WTC11 (cell line): Measurements from ENCODE around the gene STK32C. TPM values are rescaled to one million over a fixed set of nuclear protein-coding genes. Genes with fewer than 3 reads are reported as not detected.
A peak's percentile ranks its signal among the peaks of the same experiment; 100 is the strongest.

ENCODE experiments used
- ATAC-seq: fragments of 200-7000 bp; cut with Tn5 transposase; 2 replicates; pipeline ENCODE4 v1.10.0; 2021; ENCODE audit warnings: mild to moderate bottlenecking, moderate library complexity
- CTCF ChIA-PET: fragments of 300-600 bp; sonication (Branson Sonifier 250); formaldehyde crosslinking; loops from one replicate; lab custom pipeline; 2021; ENCODE audit warnings: antibody characterized with exemption; lab: Charles Lee
- POLR2A ChIA-PET: fragments of 350-600 bp; sonication (Branson Sonifier 250); formaldehyde crosslinking; loops from one replicate; lab custom pipeline; 2021; ENCODE audit warnings: antibody characterized with exemption; lab: Charles Lee
- DNase-seq: peaks from one replicate; pipeline ENCODE4 v3.0.0; 2021; ENCODE audit warnings: low spot score
- H3K27ac Mint-ChIP-seq: 2 replicates; pipeline ENCODE4 v1.8.0; 2021; ENCODE audit warnings: mixed read lengths
- H3K27me3 Mint-ChIP-seq: 2 replicates; pipeline ENCODE4 v1.8.0; 2021; ENCODE audit warnings: low read depth, mild to moderate bottlenecking, moderate library complexity, mixed read lengths
- H3K36me3 Mint-ChIP-seq: 2 replicates; pipeline ENCODE4 v1.8.0; 2021; ENCODE audit warnings: mixed read lengths
- H3K4me1 Mint-ChIP-seq: 2 replicates; pipeline ENCODE4 v1.8.0; 2022; ENCODE audit warnings: mixed read lengths
- H3K4me3 Mint-ChIP-seq: 2 replicates; pipeline ENCODE4 v1.8.0; 2021; ENCODE audit warnings: mild to moderate bottlenecking, moderate library complexity, mixed read lengths
- H3K9me3 Mint-ChIP-seq: 2 replicates; pipeline ENCODE4 v1.8.0; 2021; ENCODE audit warnings: mixed read lengths
- ARID4B ChIP-seq: sonication (generic); formaldehyde crosslinking; IDR thresholded peaks from 2 replicates; pipeline ENCODE4 v1.8.0; 2023; ENCODE audit warnings: missing genetic modification reagents, mild to moderate bottlenecking, borderline replicate concordance
- ATF3 ChIP-seq: sonication (generic); formaldehyde crosslinking; conservative IDR thresholded peaks from 2 replicates; pipeline ENCODE4 v1.8.1; 2022; ENCODE audit warnings: mild to moderate bottlenecking, missing genetic modification reagents
- ATF6 ChIP-seq: sonication (generic); formaldehyde crosslinking; IDR thresholded peaks from 2 replicates; pipeline ENCODE4 v1.8.1; 2023; ENCODE audit warnings: mild to moderate bottlenecking, missing genetic modification reagents
- CBFB ChIP-seq: sonication (generic); formaldehyde crosslinking; IDR thresholded peaks from 2 replicates; pipeline ENCODE4 v1.8.1; 2022; ENCODE audit warnings: mild to moderate bottlenecking, low read depth, missing genetic modification reagents
- CREM ChIP-seq: sonication (generic); formaldehyde crosslinking; IDR thresholded peaks from 2 replicates; pipeline ENCODE4 v1.8.1; 2022; ENCODE audit warnings: mild to moderate bottlenecking, missing genetic modification reagents, moderate library complexity
- ELF4 ChIP-seq: sonication (generic); formaldehyde crosslinking; IDR thresholded peaks from 2 replicates; pipeline ENCODE4 v1.8.1; 2022; ENCODE audit warnings: low read depth, mild to moderate bottlenecking, moderate library complexity, missing genetic modification reagents
- ETV6 ChIP-seq: sonication (generic); formaldehyde crosslinking; IDR thresholded peaks from 2 replicates; pipeline ENCODE4 v1.8.1; 2022; ENCODE audit warnings: mild to moderate bottlenecking, missing genetic modification reagents
- GRHL2 ChIP-seq: fragments of 250-450 bp; sonication (Bioruptor Pico); IDR thresholded peaks from 2 replicates; pipeline ENCODE4 v1.8.0; 2022; ENCODE audit warnings: mild to moderate bottlenecking, moderate library complexity; ENCODE audit not compliant: insufficient replicate concordance, severe bottlenecking
- MAX ChIP-seq: sonication (generic); formaldehyde crosslinking; IDR thresholded peaks from 2 replicates; pipeline ENCODE4 v1.8.0; 2022; ENCODE audit warnings: mild to moderate bottlenecking, missing genetic modification reagents
- NFYB ChIP-seq: sonication (generic); formaldehyde crosslinking; conservative IDR thresholded peaks from 2 replicates; pipeline ENCODE4 v1.8.0; 2022; ENCODE audit warnings: low read depth, missing genetic modification reagents
- NR1H2 ChIP-seq: sonication (generic); formaldehyde crosslinking; IDR thresholded peaks from 2 replicates; pipeline ENCODE4 v1.9.0; 2021; ENCODE audit warnings: mild to moderate bottlenecking, moderate library complexity, missing genetic modification reagents
- PREB ChIP-seq: sonication (generic); formaldehyde crosslinking; IDR thresholded peaks from 2 replicates; pipeline ENCODE4 v1.8.1; 2022; ENCODE audit warnings: mild to moderate bottlenecking, missing genetic modification reagents, moderate library complexity, borderline replicate concordance
- SMAD4 ChIP-seq: sonication (generic); formaldehyde crosslinking; IDR thresholded peaks from 2 replicates; pipeline ENCODE4 v1.8.0; 2022; ENCODE audit warnings: mild to moderate bottlenecking, missing genetic modification reagents
- SP1 ChIP-seq: sonication (generic); formaldehyde crosslinking; conservative IDR thresholded peaks from 2 replicates; pipeline ENCODE4 v1.8.1; 2022; ENCODE audit warnings: missing genetic modification reagents
- ZBTB21 ChIP-seq: sonication (generic); formaldehyde crosslinking; IDR thresholded peaks from 2 replicates; pipeline ENCODE4 v1.8.1; 2023; ENCODE audit warnings: mild to moderate bottlenecking, missing genetic modification reagents, borderline replicate concordance
- ZNF219 ChIP-seq: sonication (generic); formaldehyde crosslinking; IDR thresholded peaks from 2 replicates; pipeline ENCODE4 v1.8.0; 2023; ENCODE audit warnings: missing genetic modification reagents, mild to moderate bottlenecking, borderline replicate concordance
- ZNF425 ChIP-seq: fragments of 250-450 bp; sonication (Bioruptor Pico); conservative IDR thresholded peaks from 2 replicates; pipeline ENCODE4 v1.9.0; 2021; ENCODE audit warnings: mild to moderate bottlenecking
- ZSCAN18 ChIP-seq: fragments of 250-450 bp; sonication (Bioruptor Pico); IDR thresholded peaks from 2 replicates; pipeline ENCODE4 v2.1.2; 2022; ENCODE audit warnings: mild to moderate bottlenecking, moderate library complexity
- total RNA-seq: library from RNA; stranded (reverse); gene quantifications from 3 replicates; pipeline ENCODE4 v1.2.3, GENCODE V29; 2021

STK32C gene
- total RNA-seq, 1 experiment from 2014 or later = 20.7 TPM

GRCh38 chr10:132236161-132236560 is 71.6 kb downstream of the STK32C start:
- H3K4me3 Mint-ChIP-seq = no peak overlapping the region
- TF ChIP-seq SP1 (CRISPR knock-in tag) = no peak
- TF ChIP-seq ELF4 = 0 out of 2 replicates have a peak, but pooled peaks have one; percentile 30
- no peak overlapping the region for H3K27ac Mint-ChIP-seq
- H3K9me3 Mint-ChIP-seq = no peaks in the 10 kb centered on the region
- H3K4me1 Mint-ChIP-seq = no peaks in the 10 kb centered on the region
- POLR2A ChIA-PET = no interaction called here
- CTCF ChIA-PET = no interaction called here
- ATAC-seq (no peak), DNase-seq (no peak)
- H3K27me3 Mint-ChIP-seq = no peaks in the 10 kb centered on the region
- H3K36me3 Mint-ChIP-seq = no peaks in the 10 kb centered on the region

- TF ChIP-seq PREB (no peak), ZSCAN18 (CRISPR knock-in tag) (no peak), GRHL2 (CRISPR knock-in tag) (no peak), ETV6 (CRISPR knock-in tag) (no peak), CBFB (CRISPR knock-in tag) (no peak), ATF3 (no peak)
- DNase-seq = no peak
- ATAC-seq = no peak
- no peak overlapping the region for H3K27ac Mint-ChIP-seq
- ChIA-PET POLR2A (no interaction called here), CTCF (interaction anchor here (0.6 to 2.1 kb wide), 2 partner anchors 126 to 444 kb away, joined by 3 to 9 read pairs; no protein-coding TSS in a partner anchor)
- H3K4me1 Mint-ChIP-seq = peaks cover under 1% of the 10 kb centered on the region
- H3K36me3 Mint-ChIP-seq = no peaks in the 10 kb centered on the region
- H3K9me3 Mint-ChIP-seq = no peaks in the 10 kb centered on the region
- no peak overlapping the region for H3K4me3 Mint-ChIP-seq
- H3K27me3 Mint-ChIP-seq = no peaks in the 10 kb centered on the region
Observed at GRCh38 chr10:132234860-132235259, 72.9 kb downstream of the STK32C start.

GRCh38 chr10:132233501-132234085 is 74.2 kb downstream of the STK32C start:
- no peak overlapping the region for H3K4me3 Mint-ChIP-seq
- no peak for TF ChIP-seq NFYB (CRISPR knock-in tag)
- no peak for TF ChIP-seq ZNF425 (CRISPR knock-in tag)
- TF ChIP-seq ZBTB21 = no peak
- no peak for TF ChIP-seq SMAD4 (CRISPR knock-in tag)
- TF ChIP-seq SP1 (CRISPR knock-in tag) = no peak
- no peak for TF ChIP-seq MAX
- TF ChIP-seq ATF6 (CRISPR knock-in tag) = no peak
- no peak for TF ChIP-seq ZNF219 (CRISPR knock-in tag)
- no peak for TF ChIP-seq ARID4B (CRISPR knock-in tag)
- TF ChIP-seq NR1H2 (CRISPR knock-in tag) = no peak
- no peak for TF ChIP-seq CBFB (CRISPR knock-in tag)
- TF ChIP-seq CREM (CRISPR knock-in tag) = no peak
- TF ChIP-seq, all 79 proteins: peak for 0
- peaks cover 8% of the 10 kb centered on the region for H3K4me1 Mint-ChIP-seq
- H3K9me3 Mint-ChIP-seq = no peaks in the 10 kb centered on the region
- ATAC-seq (no peak), DNase-seq (no peak)
- H3K27me3 Mint-ChIP-seq = no peaks in the 10 kb centered on the region
- no peaks in the 10 kb centered on the region for H3K36me3 Mint-ChIP-seq
- POLR2A ChIA-PET = no interaction called here
- CTCF ChIA-PET = interaction anchor here (1.4 to 2.1 kb wide), 2 partner anchors 14 to 127 kb away, joined by 4 to 9 read pairs; no protein-coding TSS in a partner anchor
- no peak overlapping the region for H3K27ac Mint-ChIP-seq
